GM12891 (cell line): ENCODE results near the gene NAIF1.
"Not testable (repeated sequence)": the region's sequence is repeated elsewhere in the genome, so short reads cannot be mapped to it uniquely, and the experiment has no call there.

Source experiments
- DNase-seq: peaks from one replicate; pipeline ENCODE4 v3.0.0; 2011; ENCODE audit warnings: low spot score; ENCODE audit not compliant: insufficient read length
- FAIRE-seq: peaks from 2 replicates; lab custom pipeline; 2011; peaks lifted over from hg19 to GRCh38; lab: Jason Lieb, UNC
- PAX5 ChIP-seq: IDR thresholded peaks from 2 replicates; pipeline ENCODE4 v1.6.1; 2011; ENCODE audit warnings: low read length, moderate library complexity, mild to moderate bottlenecking; ENCODE audit not compliant: insufficient read depth, severe bottlenecking
- POLR2A ChIP-seq: IDR thresholded peaks from 2 replicates; pipeline ENCODE4 v1.6.1; 2011; ENCODE audit warnings: low read depth, low read length, control low read depth
- POLR2AphosphoS5 ChIP-seq: IDR thresholded peaks from 2 replicates; pipeline ENCODE4 v1.6.1; 2011; ENCODE audit warnings: low read depth, low read length, control low read depth
- POU2F2 ChIP-seq: IDR thresholded peaks from 2 replicates; pipeline ENCODE4 v1.6.1; 2011; ENCODE audit warnings: low read depth, mild to moderate bottlenecking, control low read depth, low read length, moderate library complexity
- SPI1 ChIP-seq: IDR thresholded peaks from 2 replicates; pipeline ENCODE4 v1.6.1; 2011; ENCODE audit warnings: low read depth, low read length, control low read depth
- TAF1 ChIP-seq: IDR thresholded peaks from 2 replicates; pipeline ENCODE4 v1.6.1; 2011; ENCODE audit warnings: low read depth, low read length, control low read depth

Gene NAIF1

DNA sequence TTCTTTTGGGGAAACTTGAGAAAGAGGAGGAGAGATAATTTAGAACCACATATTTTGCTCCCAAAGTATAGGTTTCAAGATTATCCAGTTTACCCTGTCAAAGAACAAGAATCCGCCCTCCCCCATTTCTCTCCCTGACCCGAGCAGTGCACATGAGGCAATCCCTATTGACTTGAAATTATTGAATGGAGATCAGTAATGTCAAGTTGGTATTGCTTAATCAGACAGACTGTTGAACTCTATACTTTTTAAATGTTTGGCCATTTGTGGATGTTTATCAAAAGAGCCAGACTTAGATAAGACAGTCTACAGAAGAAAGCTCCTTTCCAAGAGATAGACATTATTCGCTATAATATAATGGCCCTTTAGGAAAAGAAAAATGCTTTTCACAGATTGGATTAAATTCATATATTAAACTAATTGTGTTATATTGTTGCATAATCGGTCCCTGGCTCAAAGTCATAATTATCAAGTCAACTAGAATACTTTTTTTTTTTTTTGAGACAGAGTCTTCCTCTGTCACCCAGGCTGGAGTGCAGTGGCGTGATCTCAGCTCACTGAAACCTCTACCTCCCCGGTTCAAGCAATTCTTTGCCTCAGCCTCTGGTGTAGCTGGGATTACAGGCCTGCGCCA, 6.2 kb upstream of the NAIF1 start:
- no peak for TF ChIP-seq POLR2A
- TF ChIP-seq POU2F2 = no peak
- no peak for TF ChIP-seq POLR2AphosphoS5
- no peak for TF ChIP-seq PAX5
- TF ChIP-seq SPI1 = no peak
- no peak for TF ChIP-seq TAF1
- DNase-seq (no peak), FAIRE-seq (no peak)

DNA sequence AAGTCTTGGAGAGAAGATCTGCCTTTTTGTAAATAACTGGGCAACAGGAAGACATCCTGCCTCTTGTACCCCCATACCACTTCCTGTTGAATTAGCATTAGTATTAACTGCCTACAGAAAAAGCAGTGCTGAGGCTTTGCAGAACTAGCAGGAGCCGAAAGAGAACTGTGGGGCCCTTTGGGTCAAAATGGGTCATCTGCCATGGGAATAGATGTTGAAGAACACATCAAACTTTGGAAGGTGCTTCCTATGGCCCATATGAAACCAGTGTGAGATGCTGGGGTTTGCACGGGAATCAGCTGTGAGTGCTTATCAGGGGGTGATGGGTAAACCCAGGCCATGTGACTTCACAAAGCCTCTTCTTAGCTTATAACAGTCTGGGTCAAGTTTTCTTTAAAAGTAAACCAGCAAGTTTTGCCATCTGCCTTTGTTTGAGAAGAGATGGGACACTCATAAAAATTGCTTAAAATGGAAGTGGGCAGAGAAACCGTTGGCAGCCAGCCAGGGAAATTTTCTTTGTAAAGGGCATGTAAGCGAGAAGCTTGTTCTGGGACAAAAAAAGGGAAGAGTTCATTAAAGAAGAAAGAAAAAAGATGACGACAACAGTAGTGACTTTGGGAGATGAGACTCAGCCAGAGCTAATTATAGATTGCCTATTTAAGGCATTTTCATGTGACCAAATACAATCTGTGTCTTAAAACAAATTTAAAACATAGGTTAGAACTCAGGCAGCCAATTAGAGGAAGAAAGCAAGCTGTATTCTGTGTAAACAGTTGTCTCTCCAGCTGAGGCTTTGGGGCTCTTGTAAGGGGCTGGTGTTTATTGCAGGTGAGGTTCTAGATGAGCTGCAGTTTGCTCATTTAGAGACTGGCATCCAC, 5.3 kb upstream of the NAIF1 start:
- FAIRE-seq (peak; percentile 31), DNase-seq (no peak)
- TF ChIP-seq SPI1 (peak; percentile 61), POLR2A (no peak), TAF1 (0 out of 2 replicates have a peak, but pooled peaks have one; percentile 8)

DNA sequence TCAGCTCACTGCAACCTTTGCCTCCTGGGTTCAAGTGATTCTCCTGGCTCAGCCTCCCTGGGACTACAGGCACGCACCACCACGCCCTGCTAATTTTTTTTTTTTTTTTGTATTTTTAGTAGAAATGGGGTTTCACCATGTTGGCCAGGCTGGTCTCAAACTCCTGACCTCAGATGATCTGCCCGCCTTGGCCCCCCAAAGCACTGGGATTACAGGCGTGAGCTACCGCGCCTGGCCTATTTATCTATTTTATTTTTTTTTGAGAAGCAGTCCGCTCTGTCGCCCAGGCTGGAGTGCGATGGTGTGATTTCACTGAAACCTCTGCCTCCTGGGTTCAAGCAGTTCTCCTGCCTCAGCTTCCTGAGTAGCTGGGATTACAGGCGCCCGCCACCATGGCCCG, 4.4 kb upstream of the NAIF1 start:
- DNase-seq, FAIRE-seq: not testable (repeated sequence)

DNA sequence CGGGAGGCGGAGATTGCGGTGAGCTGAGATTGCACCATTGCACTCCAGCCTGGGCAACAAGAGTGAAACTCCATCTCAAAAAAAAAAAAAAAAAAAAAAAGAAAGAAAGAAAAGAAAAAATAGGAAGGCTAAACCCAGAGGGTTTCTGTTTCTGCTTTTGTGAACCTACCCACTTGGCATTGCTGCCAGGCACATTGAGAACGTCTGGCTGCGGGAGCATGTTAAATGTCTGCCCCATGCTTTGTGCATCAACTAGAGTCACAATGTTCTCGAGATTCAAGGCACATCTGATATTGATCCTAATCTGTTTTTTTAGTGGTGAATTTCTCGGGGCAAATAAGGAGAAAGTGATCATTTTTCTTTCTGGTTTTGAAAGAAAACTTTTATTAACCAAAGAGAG, 3.8 kb upstream of the NAIF1 start:
- DNase-seq (no peak), FAIRE-seq (no peak)
- TF ChIP-seq SPI1 (no peak), TAF1 (no peak), POLR2A (no peak), PAX5 (no peak), POU2F2 (no peak), POLR2AphosphoS5 (no peak)

- DNase-seq (no peak), FAIRE-seq (no peak)
- no peak for TF ChIP-seq PAX5
- TF ChIP-seq POLR2AphosphoS5 = no peak
- no peak for TF ChIP-seq SPI1
- TF ChIP-seq POLR2A = no peak
- TF ChIP-seq TAF1 = no peak
- no peak for TF ChIP-seq POU2F2
Measured at GRCh38 chr9:128068386-128069205, 1.5 kb upstream of the NAIF1 start.

DNA sequence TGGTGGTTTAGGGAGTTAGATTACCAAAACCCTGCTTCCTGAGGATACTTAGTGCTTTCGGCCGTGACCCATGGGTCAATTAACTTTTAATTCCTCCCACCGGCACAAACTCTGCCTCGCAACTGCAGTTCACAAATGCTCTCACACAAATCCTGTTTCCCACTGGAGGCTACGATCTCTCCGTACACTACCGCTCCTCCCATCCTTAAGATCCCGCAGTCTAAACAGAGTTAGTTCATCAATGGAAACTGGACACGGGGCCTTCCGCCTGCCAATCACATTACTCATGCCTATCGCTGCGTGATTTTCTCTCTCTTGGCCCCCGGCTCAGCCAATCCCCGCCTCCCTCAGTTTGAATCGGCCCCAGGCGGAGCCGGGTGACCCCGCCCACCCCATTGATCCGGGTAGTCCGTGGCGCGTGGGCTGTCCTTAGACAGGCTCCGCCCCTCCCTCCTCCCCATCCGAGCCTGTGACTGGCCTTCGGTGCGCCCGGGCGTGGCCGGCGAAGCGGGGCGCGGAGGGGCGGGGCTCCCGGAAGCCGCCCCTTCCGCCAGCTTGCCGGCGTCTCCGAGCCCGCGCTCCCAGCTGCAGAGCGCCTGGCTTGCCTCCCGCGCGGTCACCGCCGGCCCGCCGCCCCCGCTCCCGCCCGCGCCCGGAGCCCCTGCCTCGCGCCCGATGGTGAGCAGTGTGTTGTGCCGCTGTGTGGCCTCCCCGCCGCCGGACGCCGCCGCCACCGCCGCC, 695 bp upstream of the NAIF1 start, which contains the start of gene SLC25A25:
TSS of gene SLC25A25 (plus strand) at position 588 of the 741 bp plus-strand sequence. CDS start at position 676, 88 bp downstream.
- DNase-seq (peak; percentile 90), FAIRE-seq (peak; percentile 97)
- TF ChIP-seq PAX5 (peak; percentile 89), POU2F2 (no peak), POLR2AphosphoS5 (no peak), POLR2A (0 out of 2 replicates have a peak, but pooled peaks have one; percentile 28), SPI1 (no peak), TAF1 (no peak; the same call in 1 of the 2 replicates)

- DNase-seq (no peak), FAIRE-seq (no peak)
- no peak for TF ChIP-seq POLR2A
- TF ChIP-seq PAX5 = no peak
- no peak for TF ChIP-seq TAF1
- no peak for TF ChIP-seq POU2F2
- no peak for TF ChIP-seq SPI1
- no peak for TF ChIP-seq POLR2AphosphoS5
Measured at GRCh38 chr9:128065907-128066712, 1.0 kb downstream of the NAIF1 start.
